ENCODE results near the gene GALNT2. TPM values are rescaled to one million over a fixed set of nuclear protein-coding genes. Genes with fewer than 3 reads are reported as not detected.
A peak's percentile ranks its signal among the peaks of the same experiment; 100 is the strongest.

Gene GALNT2
- total RNA-seq, 1 donor from 2014 or later, result 36.0 TPM

- Histone ChIP-seq H3K9me3 (ENCODE audit: control insufficient read depth in 3 of 3, low read length in 3 of 3) (peaks cover 0 to under 1% (median 0%) of the 10 kb centered on the region in 3 donors), H3K36me3 (ENCODE audit: control insufficient read depth in 3 of 3, insufficient read depth in 3 of 3, low read length in 3 of 3) (no peaks in the 10 kb centered on the region), H3K27me3 (ENCODE audit: control insufficient read depth in 3 of 3, insufficient read depth in 3 of 3, low read length in 3 of 3) (no peaks in the 10 kb centered on the region), H3K4me1 (ENCODE audit: control insufficient read depth in 3 of 3, insufficient read depth in 3 of 3, low read length in 3 of 3) (peaks cover 46 to 86% (median 50%) of the 10 kb centered on the region in 3 donors), H3K27ac (ENCODE audit: low read depth, low read length) (no peak overlapping the region), H3K9ac (ENCODE audit: low read depth in 1 of 3, low read length in 3 of 3) (no peak overlapping the region), H3K4me3 (ENCODE audit: low read length in 3 of 3) (no peak overlapping the region)
These were observed 10.6 kb downstream of the GALNT2 start for GRCh38 chr1:230077436-230078213.

- Histone ChIP-seq H3K9ac (ENCODE audit: low read depth in 1 of 3, low read length in 3 of 3) (peak overlapping the region in 1 of 3 donors; percentile 45), H3K4me3 (ENCODE audit: low read length in 3 of 3) (peak overlapping the region in 1 of 3 donors; percentile 29), H3K9me3 (ENCODE audit: control insufficient read depth in 3 of 3, low read length in 3 of 3) (peaks cover 0 to 4% (median 0%) of the 10 kb centered on the region in 3 donors), H3K4me1 (ENCODE audit: control insufficient read depth in 3 of 3, insufficient read depth in 3 of 3, low read length in 3 of 3) (peaks cover 36 to 86% (median 40%) of the 10 kb centered on the region in 3 donors), H3K36me3 (ENCODE audit: control insufficient read depth in 3 of 3, insufficient read depth in 3 of 3, low read length in 3 of 3) (no peaks in the 10 kb centered on the region), H3K27me3 (ENCODE audit: control insufficient read depth in 3 of 3, insufficient read depth in 3 of 3, low read length in 3 of 3) (no peaks in the 10 kb centered on the region), H3K27ac (ENCODE audit: low read depth, low read length) (no peak overlapping the region)
These were observed 12.4 kb downstream of the GALNT2 start for GRCh38 chr1:230079199-230080024.

- Histone ChIP-seq H3K27ac (ENCODE audit: low read depth, low read length) (no peak overlapping the region), H3K4me1 (ENCODE audit: control insufficient read depth in 3 of 3, insufficient read depth in 3 of 3, low read length in 3 of 3) (peaks cover 43 to 88% (median 46%) of the 10 kb centered on the region in 3 donors)
These were observed 13.8 kb downstream of the GALNT2 start for GRCh38 chr1:230080822-230081221.

DNA sequence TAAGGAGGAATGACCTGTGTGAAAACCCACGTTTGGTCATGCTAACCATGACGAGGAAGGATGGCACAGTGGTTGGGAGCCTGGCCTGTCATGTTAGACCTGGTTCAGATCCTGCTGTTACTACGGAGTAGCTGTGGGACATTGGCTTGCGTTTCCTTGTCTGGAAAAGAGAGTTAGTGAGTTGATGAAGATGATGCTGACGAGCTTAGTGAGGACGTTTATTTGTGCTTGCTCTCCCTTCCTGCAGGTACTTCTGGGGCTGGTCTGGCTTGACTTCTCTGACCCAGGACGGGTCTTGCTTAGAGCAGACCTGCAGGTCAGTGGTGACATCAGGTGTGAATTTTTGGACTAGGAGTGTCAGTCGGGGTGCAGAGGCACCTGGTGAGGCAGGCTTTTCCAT lies 14.7 kb downstream of the GALNT2 start:
- H3K9me3 ChIP-seq (ENCODE audit: control insufficient read depth in 3 of 3, low read length in 3 of 3), result peaks cover 0 to 4% (median 0%) of the 10 kb centered on the region in 3 donors
- H3K27ac ChIP-seq (ENCODE audit: low read depth, low read length), result no peak overlapping the region
- H3K4me1 ChIP-seq (ENCODE audit: control insufficient read depth in 3 of 3, insufficient read depth in 3 of 3, low read length in 3 of 3), result peaks cover 52 to 88% (median 52%) of the 10 kb centered on the region in 3 donors
- H3K4me3 ChIP-seq (ENCODE audit: low read length in 3 of 3), result no peak overlapping the region
- no peaks in the 10 kb centered on the region for H3K36me3 ChIP-seq (ENCODE audit: control insufficient read depth in 3 of 3, insufficient read depth in 3 of 3, low read length in 3 of 3)
- no peak overlapping the region for H3K9ac ChIP-seq (ENCODE audit: low read depth in 1 of 3, low read length in 3 of 3)
- no peaks in the 10 kb centered on the region for H3K27me3 ChIP-seq (ENCODE audit: control insufficient read depth in 3 of 3, insufficient read depth in 3 of 3, low read length in 3 of 3)

More at GRCh38 chr1:230080822-230081221, 13.8 kb downstream of the GALNT2 start:
- Histone ChIP-seq H3K27me3 (ENCODE audit: control insufficient read depth in 3 of 3, insufficient read depth in 3 of 3, low read length in 3 of 3) (no peaks in the 10 kb centered on the region), H3K36me3 (ENCODE audit: control insufficient read depth in 3 of 3, insufficient read depth in 3 of 3, low read length in 3 of 3) (no peaks in the 10 kb centered on the region), H3K4me3 (ENCODE audit: low read length in 3 of 3) (no peak overlapping the region), H3K9me3 (ENCODE audit: control insufficient read depth in 3 of 3, low read length in 3 of 3) (peaks cover 0 to 4% (median 0%) of the 10 kb centered on the region in 3 donors), H3K9ac (ENCODE audit: low read depth in 1 of 3, low read length in 3 of 3) (peak overlapping the region in 1 of 3 donors; percentile 33)

- no peak overlapping the region for H3K27ac ChIP-seq (ENCODE audit: low read depth, low read length)
- no peak overlapping the region for H3K4me3 ChIP-seq (ENCODE audit: low read length in 3 of 3)
- peaks cover 55 to 88% (median 57%) of the 10 kb centered on the region in 3 donors for H3K4me1 ChIP-seq (ENCODE audit: control insufficient read depth in 3 of 3, insufficient read depth in 3 of 3, low read length in 3 of 3)
- H3K9ac ChIP-seq (ENCODE audit: low read depth in 1 of 3, low read length in 3 of 3), result no peak overlapping the region
- H3K27me3 ChIP-seq (ENCODE audit: control insufficient read depth in 3 of 3, insufficient read depth in 3 of 3, low read length in 3 of 3), result no peaks in the 10 kb centered on the region
- no peaks in the 10 kb centered on the region for H3K36me3 ChIP-seq (ENCODE audit: control insufficient read depth in 3 of 3, insufficient read depth in 3 of 3, low read length in 3 of 3)
- peaks cover 0 to 4% (median 0%) of the 10 kb centered on the region in 3 donors for H3K9me3 ChIP-seq (ENCODE audit: control insufficient read depth in 3 of 3, low read length in 3 of 3)
These were observed 15.2 kb downstream of the GALNT2 start for GRCh38 chr1:230082211-230082610.

GRCh38 chr1:230083053-230083452 lies 16.0 kb downstream of the GALNT2 start:
- Histone ChIP-seq H3K4me1 (ENCODE audit: control insufficient read depth in 3 of 3, insufficient read depth in 3 of 3, low read length in 3 of 3) (peaks cover 51 to 84% (median 59%) of the 10 kb centered on the region in 3 donors), H3K4me3 (ENCODE audit: low read length in 3 of 3) (no peak overlapping the region), H3K27ac (ENCODE audit: low read depth, low read length) (no peak overlapping the region), H3K9ac (ENCODE audit: low read depth in 1 of 3, low read length in 3 of 3) (no peak overlapping the region), H3K36me3 (ENCODE audit: control insufficient read depth in 3 of 3, insufficient read depth in 3 of 3, low read length in 3 of 3) (no peaks in the 10 kb centered on the region), H3K9me3 (ENCODE audit: control insufficient read depth in 3 of 3, low read length in 3 of 3) (peaks cover 0 to 4% (median 0%) of the 10 kb centered on the region in 3 donors), H3K27me3 (ENCODE audit: control insufficient read depth in 3 of 3, insufficient read depth in 3 of 3, low read length in 3 of 3) (no peaks in the 10 kb centered on the region)

DNA sequence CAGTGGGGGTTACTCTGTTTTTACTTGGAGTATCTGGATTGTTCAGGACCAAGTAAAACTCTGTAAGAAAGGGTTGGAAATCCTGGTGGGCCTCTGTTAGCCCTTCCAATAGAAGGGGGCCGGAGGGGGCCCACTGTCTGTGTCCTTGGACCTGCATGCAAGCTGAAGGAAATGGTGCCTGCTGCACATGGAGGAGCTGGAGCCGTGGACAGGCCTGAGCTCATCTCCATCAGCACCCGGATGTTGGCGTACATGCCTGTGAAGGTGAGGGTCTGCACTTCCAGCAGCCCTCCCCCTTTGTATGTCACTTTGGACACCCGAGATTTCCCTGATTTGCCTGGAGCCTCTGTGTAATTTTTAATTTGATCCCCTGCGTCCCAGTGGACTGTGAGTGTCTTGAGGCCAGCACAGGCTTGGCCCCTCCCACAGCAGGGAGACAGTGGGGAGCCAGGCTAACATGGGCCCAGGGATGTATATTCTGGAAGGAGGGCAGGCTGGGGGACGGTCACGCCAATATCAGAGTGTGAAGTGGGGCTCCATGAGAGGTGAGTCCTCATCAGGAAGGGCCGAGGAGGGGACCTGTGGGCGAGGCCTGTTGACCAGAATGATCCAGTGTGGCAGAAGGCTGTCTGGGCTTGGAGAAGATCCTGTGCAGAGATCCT lies 16.8 kb downstream of the GALNT2 start:
- Histone ChIP-seq H3K9me3 (ENCODE audit: control insufficient read depth in 3 of 3, low read length in 3 of 3) (peaks cover 0 to 4% (median 0%) of the 10 kb centered on the region in 3 donors), H3K4me3 (ENCODE audit: low read length in 3 of 3) (peak overlapping the region in 1 of 3 donors; percentile 38), H3K27me3 (ENCODE audit: control insufficient read depth in 3 of 3, insufficient read depth in 3 of 3, low read length in 3 of 3) (no peaks in the 10 kb centered on the region), H3K27ac (ENCODE audit: low read depth, low read length) (peak overlapping the region; percentile 54), H3K36me3 (ENCODE audit: control insufficient read depth in 3 of 3, insufficient read depth in 3 of 3, low read length in 3 of 3) (no peaks in the 10 kb centered on the region), H3K9ac (ENCODE audit: low read depth in 1 of 3, low read length in 3 of 3) (peak overlapping the region in 1 of 3 donors; percentile 54), H3K4me1 (ENCODE audit: control insufficient read depth in 3 of 3, insufficient read depth in 3 of 3, low read length in 3 of 3) (peaks cover 48 to 81% (median 55%) of the 10 kb centered on the region in 3 donors)

DNA sequence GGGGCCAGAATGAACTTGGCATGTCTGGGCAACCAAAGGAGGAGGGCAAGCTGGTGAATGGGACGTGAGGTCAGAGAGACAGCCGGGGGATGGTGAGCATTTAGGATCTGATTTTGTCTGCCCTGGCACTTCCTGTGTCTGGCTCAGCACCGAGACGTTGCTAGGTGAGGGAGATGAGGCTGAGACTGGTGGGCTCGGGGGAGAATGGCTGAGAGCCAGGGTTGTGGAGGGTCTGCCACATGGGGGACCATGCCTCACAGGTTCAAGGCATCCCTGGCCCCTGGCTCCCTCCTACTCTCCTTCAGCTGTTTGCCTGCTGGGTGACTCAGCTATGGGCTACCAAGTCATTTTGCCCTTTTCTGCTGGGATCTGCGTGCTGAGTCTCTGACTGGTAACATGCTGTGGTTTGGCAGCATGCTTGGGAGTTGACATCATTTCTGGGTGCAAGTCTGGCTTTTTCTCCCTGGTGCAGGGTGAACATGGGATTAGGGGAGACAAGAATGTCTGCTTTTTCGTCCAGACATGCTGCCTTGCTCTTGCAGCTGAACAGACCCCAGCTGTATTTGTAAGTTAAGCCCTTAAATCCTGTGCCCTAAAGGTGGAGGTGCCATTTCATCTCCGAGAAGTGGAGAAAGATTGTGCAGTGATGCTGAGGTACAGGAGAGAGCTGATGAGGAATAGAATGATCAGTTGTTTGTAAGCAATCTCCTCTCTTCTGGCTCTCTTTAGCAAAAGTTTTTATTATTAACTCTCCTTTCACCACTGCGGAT lies 17.6 kb downstream of the GALNT2 start:
- Histone ChIP-seq H3K27ac (ENCODE audit: low read depth, low read length) (peak overlapping the region; percentile 54), H3K27me3 (ENCODE audit: control insufficient read depth in 3 of 3, insufficient read depth in 3 of 3, low read length in 3 of 3) (no peaks in the 10 kb centered on the region), H3K4me1 (ENCODE audit: control insufficient read depth in 3 of 3, insufficient read depth in 3 of 3, low read length in 3 of 3) (peaks cover 41 to 74% (median 48%) of the 10 kb centered on the region in 3 donors), H3K4me3 (ENCODE audit: low read length in 3 of 3) (peak overlapping the region in 1 of 3 donors; percentile 38), H3K9ac (ENCODE audit: low read depth in 1 of 3, low read length in 3 of 3) (peak overlapping the region in 2 of 3 donors; percentile 16 to 54), H3K36me3 (ENCODE audit: control insufficient read depth in 3 of 3, insufficient read depth in 3 of 3, low read length in 3 of 3) (no peaks in the 10 kb centered on the region), H3K9me3 (ENCODE audit: control insufficient read depth in 3 of 3, low read length in 3 of 3) (peaks cover 0 to 4% (median 0%) of the 10 kb centered on the region in 3 donors)

GRCh38 chr1:230085178-230085515 lies 18.1 kb downstream of the GALNT2 start:
- Histone ChIP-seq H3K9ac (ENCODE audit: low read depth in 1 of 3, low read length in 3 of 3) (no peak overlapping the region), H3K27ac (ENCODE audit: low read depth, low read length) (peak overlapping the region; percentile 26), H3K9me3 (ENCODE audit: control insufficient read depth in 3 of 3, low read length in 3 of 3) (peaks cover 0 to 4% (median 0%) of the 10 kb centered on the region in 3 donors), H3K4me3 (ENCODE audit: low read length in 3 of 3) (no peak overlapping the region), H3K36me3 (ENCODE audit: control insufficient read depth in 3 of 3, insufficient read depth in 3 of 3, low read length in 3 of 3) (no peaks in the 10 kb centered on the region), H3K27me3 (ENCODE audit: control insufficient read depth in 3 of 3, insufficient read depth in 3 of 3, low read length in 3 of 3) (no peaks in the 10 kb centered on the region), H3K4me1 (ENCODE audit: control insufficient read depth in 3 of 3, insufficient read depth in 3 of 3, low read length in 3 of 3) (peaks cover 36 to 70% (median 45%) of the 10 kb centered on the region in 3 donors)

Data from skeletal muscle tissue (tissue), 4 donors.